Measurements from ENCODE around the gene EML3. TPM values are rescaled to one million over a fixed set of nuclear protein-coding genes. Genes with fewer than 3 reads are reported as not detected.
A peak's percentile ranks its signal among the peaks of the same experiment; 100 is the strongest.
"Not testable (repeated sequence)": the region's sequence is repeated elsewhere in the genome, so short reads cannot be mapped to it uniquely, and the experiment has no call there.

EML3 gene, protein sequence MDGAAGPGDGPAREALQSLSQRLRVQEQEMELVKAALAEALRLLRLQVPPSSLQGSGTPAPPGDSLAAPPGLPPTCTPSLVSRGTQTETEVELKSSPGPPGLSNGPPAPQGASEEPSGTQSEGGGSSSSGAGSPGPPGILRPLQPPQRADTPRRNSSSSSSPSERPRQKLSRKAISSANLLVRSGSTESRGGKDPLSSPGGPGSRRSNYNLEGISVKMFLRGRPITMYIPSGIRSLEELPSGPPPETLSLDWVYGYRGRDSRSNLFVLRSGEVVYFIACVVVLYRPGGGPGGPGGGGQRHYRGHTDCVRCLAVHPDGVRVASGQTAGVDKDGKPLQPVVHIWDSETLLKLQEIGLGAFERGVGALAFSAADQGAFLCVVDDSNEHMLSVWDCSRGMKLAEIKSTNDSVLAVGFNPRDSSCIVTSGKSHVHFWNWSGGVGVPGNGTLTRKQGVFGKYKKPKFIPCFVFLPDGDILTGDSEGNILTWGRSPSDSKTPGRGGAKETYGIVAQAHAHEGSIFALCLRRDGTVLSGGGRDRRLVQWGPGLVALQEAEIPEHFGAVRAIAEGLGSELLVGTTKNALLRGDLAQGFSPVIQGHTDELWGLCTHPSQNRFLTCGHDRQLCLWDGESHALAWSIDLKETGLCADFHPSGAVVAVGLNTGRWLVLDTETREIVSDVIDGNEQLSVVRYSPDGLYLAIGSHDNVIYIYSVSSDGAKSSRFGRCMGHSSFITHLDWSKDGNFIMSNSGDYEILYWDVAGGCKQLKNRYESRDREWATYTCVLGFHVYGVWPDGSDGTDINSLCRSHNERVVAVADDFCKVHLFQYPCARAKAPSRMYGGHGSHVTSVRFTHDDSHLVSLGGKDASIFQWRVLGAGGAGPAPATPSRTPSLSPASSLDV
- total RNA-seq = 100 to 1,000 TPM; 120 to 144 TPM

DNA sequence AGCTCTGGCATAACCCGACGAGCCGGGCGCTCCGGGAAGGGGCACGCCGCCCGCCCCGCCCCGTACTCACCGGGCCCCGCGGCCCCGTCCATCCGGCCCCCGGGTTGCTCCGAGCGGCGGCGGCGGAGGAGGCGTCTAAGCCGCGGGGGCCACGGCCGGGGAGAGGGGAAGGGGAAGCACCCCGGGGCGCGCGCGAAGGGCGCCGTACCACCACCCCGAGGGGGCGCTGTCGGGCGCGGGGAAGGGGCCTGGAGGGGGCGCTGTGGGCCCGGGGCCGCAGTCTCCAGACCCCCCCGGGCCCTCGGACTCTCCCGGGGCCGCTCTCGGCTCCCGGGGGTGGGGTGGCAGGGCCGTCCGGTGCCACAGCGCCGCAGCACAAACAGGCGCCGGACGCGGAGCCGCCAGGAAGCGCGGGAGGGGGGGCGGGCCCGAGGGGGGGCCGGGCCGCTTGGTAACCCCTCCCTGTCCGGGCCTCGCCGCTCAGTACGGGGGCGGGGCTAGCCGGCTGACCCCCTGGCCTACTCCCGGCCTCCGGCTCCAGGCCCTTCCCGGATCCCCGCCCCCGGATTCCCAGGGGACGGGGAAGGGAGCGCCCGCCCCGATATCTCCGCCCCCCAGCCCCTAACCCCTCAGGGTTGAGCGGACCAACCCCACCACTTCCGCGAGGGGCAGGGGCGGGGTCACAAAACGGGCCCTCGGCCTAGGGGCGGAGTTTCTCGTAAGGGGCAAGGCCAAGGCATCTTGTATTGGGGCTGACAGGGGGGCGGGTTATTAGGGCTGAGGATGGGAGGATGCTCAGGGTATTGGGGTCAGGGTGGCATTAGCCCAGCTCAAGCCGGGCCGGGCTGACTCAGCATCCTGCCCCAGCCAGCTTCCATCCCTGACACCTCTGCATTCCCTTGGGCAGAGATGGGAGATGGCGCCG lies at the start of gene EML3, which contains the start of gene ROM1:
TSS of gene EML3 (minus strand) at position 410 of the 925 bp plus-strand sequence. CDS start at position 92, 318 bp downstream.
TSS of gene ROM1 (plus strand) at position 892 of the 925 bp plus-strand sequence. CDS start at position 917, 25 bp downstream.
- no peaks in the 10 kb centered on the region for H3K27me3 Mint-ChIP-seq (ENCODE audit: low read depth)
- H3K4me3 Mint-ChIP-seq = peak within 1 kb of the TSS; percentile 88
- no peaks in the 10 kb centered on the region for H3K9me3 Mint-ChIP-seq (ENCODE audit: insufficient read depth)
- ChIA-PET CTCF (interaction anchor here (0.9 to 4.4 kb wide), 16 partner anchors 10 to 174 kb away, joined by 3 to 24 read pairs (median 6); partner anchors contain the start of genes B3GAT3, C11orf98, CSKMT and LBHD1), POLR2A (interaction anchor here (0.7 to 3.8 kb wide), 17 partner anchors 9 to 645 kb away, joined by 3 to 29 read pairs (median 6); partner anchors contain the start of genes B3GAT3, C11orf98, CSKMT and FTH1)
- peak within 1 kb of the TSS; percentile 96 for H3K27ac Mint-ChIP-seq
- peak; percentile 92 for DNase-seq
- ATAC-seq = peak; percentile 78
- peaks cover 56% of the 10 kb centered on the region for H3K4me1 Mint-ChIP-seq (ENCODE audit: low read depth)
- peaks cover 38% of the 10 kb centered on the region for H3K36me3 Mint-ChIP-seq (ENCODE audit: low read depth)

DNA sequence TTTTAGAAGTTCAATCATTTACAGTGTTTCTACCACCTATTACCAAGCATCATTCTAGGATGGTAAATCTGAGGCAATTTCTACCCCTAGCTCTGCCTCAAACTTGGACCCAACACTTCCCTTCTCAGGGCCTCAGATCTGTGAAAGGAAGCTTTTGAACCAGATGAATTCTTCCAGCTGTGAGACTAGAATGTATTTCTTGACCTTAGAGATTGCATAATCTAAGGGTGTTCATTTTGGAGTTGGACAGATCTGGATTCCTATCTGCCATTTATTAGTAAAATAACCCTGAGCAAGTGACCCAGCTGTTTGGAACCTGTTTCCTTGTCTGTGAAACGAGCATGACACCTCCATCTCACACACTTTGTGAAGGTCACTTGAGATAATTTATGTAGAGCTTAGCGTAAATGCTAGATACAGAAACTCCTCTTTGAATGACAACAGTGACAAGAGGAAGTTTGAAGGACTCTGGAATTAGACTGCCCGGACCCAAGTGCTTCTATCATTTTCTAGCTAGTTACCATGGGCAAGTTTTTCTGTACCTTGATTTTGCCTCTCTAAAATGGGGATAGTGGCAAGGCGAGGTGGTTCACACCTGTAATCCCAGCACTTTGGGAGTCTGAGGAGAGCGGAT lies 44.3 kb upstream of the EML3 start:
- H3K27me3 Mint-ChIP-seq (ENCODE audit: low read depth) = no peaks in the 10 kb centered on the region
- ATAC-seq (no peak), DNase-seq (no peak)
- H3K27ac Mint-ChIP-seq = peak overlapping the region; percentile 26
- H3K36me3 Mint-ChIP-seq (ENCODE audit: low read depth) = peaks cover 7% of the 10 kb centered on the region
- H3K4me3 Mint-ChIP-seq = no peak overlapping the region
- H3K9me3 Mint-ChIP-seq (ENCODE audit: insufficient read depth) = no peaks in the 10 kb centered on the region
- H3K4me1 Mint-ChIP-seq (ENCODE audit: low read depth) = peaks cover 19% of the 10 kb centered on the region
- CTCF ChIA-PET = interaction anchor here (0.7 to 1.4 kb wide), 6 partner anchors 11 to 232 kb away, joined by 3 to 5 read pairs (median 4); no protein-coding TSS in a partner anchor
- POLR2A ChIA-PET = interaction anchor here (0.6 to 4.1 kb wide), 5 partner anchors 8 to 64 kb away, joined by 3 to 62 read pairs (median 7); partner anchors contain the start of genes C11orf98, CSKMT and GANAB

GRCh38 chr11:62654297-62654696 lies 41.7 kb upstream of the EML3 start:
- Mint-ChIP-seq H3K27me3 (ENCODE audit: low read depth) (no peaks in the 10 kb centered on the region), H3K27ac (peak overlapping the region; percentile 57), H3K36me3 (ENCODE audit: low read depth) (peaks cover 12% of the 10 kb centered on the region), H3K4me1 (ENCODE audit: low read depth) (peaks cover 26% of the 10 kb centered on the region), H3K4me3 (peak overlapping the region; percentile 23), H3K9me3 (ENCODE audit: insufficient read depth) (no peaks in the 10 kb centered on the region)
- POLR2A ChIA-PET = interaction anchor here (0.7 to 4.1 kb wide), 5 partner anchors 11 to 33 kb away, joined by 3 to 62 read pairs (median 3); partner anchors contain the start of genes B3GAT3, C11orf98 and CSKMT
- CTCF ChIA-PET = interaction anchor here (1.8 to 2.3 kb wide), 3 partner anchors 10 to 40 kb away, joined by 5 to 15 read pairs (median 11); partner anchors contain the start of genes C11orf98, CSKMT, LBHD1 and UQCC3
- ATAC-seq = no peak
- no peak for DNase-seq

DNA sequence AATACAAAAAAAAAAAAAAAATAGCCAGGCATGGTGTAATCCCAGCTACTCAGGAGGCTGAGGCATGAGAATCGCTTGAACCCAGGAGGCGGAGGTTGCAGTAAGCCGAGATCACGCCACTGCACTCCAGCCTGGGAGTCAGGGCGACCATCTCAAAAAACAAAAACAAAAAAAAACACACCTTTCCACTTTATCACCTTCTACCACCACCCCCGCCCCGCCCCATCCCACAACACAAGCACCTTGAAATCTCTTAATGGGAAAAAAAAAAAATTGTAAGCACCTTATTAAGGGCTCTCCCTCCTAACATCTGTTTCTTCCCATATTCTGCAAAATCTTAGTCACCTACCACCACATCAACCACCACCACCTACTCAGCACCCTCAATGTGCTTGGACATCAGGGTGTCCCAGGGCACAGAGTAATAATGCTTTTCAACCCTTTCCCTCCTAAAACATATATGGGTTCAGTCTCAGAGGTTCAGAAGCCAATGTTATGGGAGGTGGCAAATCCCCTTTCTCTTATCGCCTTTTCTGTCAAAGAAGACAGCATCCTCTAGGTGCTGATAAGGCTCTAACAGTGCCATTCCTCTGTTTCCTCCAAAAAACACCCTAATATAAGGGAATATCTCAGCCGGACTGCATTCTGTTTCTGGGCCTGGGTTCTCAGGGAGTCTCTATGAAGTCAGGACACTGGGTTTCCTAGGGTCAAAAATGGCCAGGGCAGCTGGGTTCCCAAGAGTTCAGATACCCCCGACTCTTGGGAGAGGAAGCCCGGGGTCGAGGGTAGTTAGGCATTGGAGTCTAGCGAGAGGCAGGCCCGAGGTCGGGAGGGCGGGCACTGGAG lies 39.8 kb upstream of the EML3 start:
- Mint-ChIP-seq H3K4me3 (peak overlapping the region; percentile 87), H3K36me3 (ENCODE audit: low read depth) (peaks cover 25% of the 10 kb centered on the region), H3K27me3 (ENCODE audit: low read depth) (no peaks in the 10 kb centered on the region), H3K9me3 (ENCODE audit: insufficient read depth) (no peaks in the 10 kb centered on the region), H3K4me1 (ENCODE audit: low read depth) (peaks cover 26% of the 10 kb centered on the region), H3K27ac (peak overlapping the region; percentile 91)
- ChIA-PET POLR2A (interaction anchor here (0.6 to 2.1 kb wide), 23 partner anchors 9 to 189 kb away, joined by 3 to 27 read pairs (median 5); partner anchors contain the start of genes B3GAT3, C11orf98, CSKMT and HNRNPUL2), CTCF (interaction anchor here (1.0 to 1.4 kb wide), 5 partner anchors 8 to 258 kb away, joined by 3 to 10 read pairs (median 4); partner anchors contain the start of genes C11orf98, CSKMT and TUT1)
- DNase-seq (no peak), ATAC-seq (peak; percentile 7)

GRCh38 chr11:62650283-62650682 lies 37.7 kb upstream of the EML3 start:
- not testable (repeated sequence) for H3K9me3 Mint-ChIP-seq (ENCODE audit: insufficient read depth); ATAC-seq; H3K4me3 Mint-ChIP-seq; DNase-seq; H3K27ac Mint-ChIP-seq; H3K27me3 Mint-ChIP-seq (ENCODE audit: low read depth)
- Mint-ChIP-seq H3K36me3 (ENCODE audit: low read depth) (peaks cover 33% of the 10 kb centered on the region), H3K4me1 (ENCODE audit: low read depth) (peaks cover 34% of the 10 kb centered on the region)
- POLR2A ChIA-PET = interaction anchor here (1.1 to 8.9 kb wide), 2 partner anchors 15 to 58 kb away, joined by 3 to 76 read pairs; partner anchors contain the start of genes C11orf98, CSKMT and GNG3
- CTCF ChIA-PET = interaction anchor here (1.0 to 1.4 kb wide), 3 partner anchors 15 to 58 kb away, joined by 3 read pairs; partner anchors contain the start of genes C11orf98 and CSKMT

GRCh38 chr11:62649486-62649885 lies 36.9 kb upstream of the EML3 start:
- peaks cover 37% of the 10 kb centered on the region for H3K36me3 Mint-ChIP-seq (ENCODE audit: low read depth)
- ChIA-PET POLR2A (interaction anchor here (1.1 to 8.9 kb wide), 4 partner anchors 16 to 191 kb away, joined by 3 to 76 read pairs (median 7); partner anchors contain the start of genes C11orf98, CSKMT, EML3 and LBHD1), CTCF (interaction anchor here (1.0 to 1.6 kb wide), 2 partner anchors 56 to 157 kb away, joined by 3 read pairs; no protein-coding TSS in a partner anchor)
- no peak for DNase-seq
- no peaks in the 10 kb centered on the region for H3K9me3 Mint-ChIP-seq (ENCODE audit: insufficient read depth)
- H3K27ac Mint-ChIP-seq = no peak overlapping the region
- no peak overlapping the region for H3K4me3 Mint-ChIP-seq
- no peak for ATAC-seq
- peaks cover 37% of the 10 kb centered on the region for H3K4me1 Mint-ChIP-seq (ENCODE audit: low read depth)
- H3K27me3 Mint-ChIP-seq (ENCODE audit: low read depth) = no peaks in the 10 kb centered on the region

DNA sequence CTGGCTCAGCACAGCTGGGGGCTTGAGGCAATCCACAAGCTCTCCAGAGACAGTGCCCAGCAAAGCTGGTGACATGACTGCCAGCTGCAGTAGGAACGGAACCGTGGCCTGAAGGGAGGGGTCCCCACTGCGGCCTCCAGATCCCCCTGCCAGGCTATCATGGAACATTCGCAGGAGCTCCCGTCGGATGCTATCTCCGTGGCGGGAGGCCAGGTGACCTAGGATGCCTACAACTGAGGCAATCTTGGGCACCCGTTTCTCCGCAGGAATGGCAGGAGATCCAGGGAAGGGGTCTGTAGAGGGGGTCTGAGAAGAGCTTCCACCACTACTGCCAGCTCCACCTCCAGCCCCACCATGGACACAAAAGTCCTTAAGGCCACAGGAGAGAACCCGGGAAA lies 36.4 kb upstream of the EML3 start:
- Mint-ChIP-seq H3K9me3 (ENCODE audit: insufficient read depth) (no peaks in the 10 kb centered on the region), H3K4me1 (ENCODE audit: low read depth) (peaks cover 35% of the 10 kb centered on the region), H3K27ac (no peak overlapping the region), H3K27me3 (ENCODE audit: low read depth) (no peaks in the 10 kb centered on the region), H3K4me3 (no peak overlapping the region), H3K36me3 (ENCODE audit: low read depth) (peaks cover 42% of the 10 kb centered on the region)
- POLR2A ChIA-PET = interaction anchor here (1.1 to 8.9 kb wide), 5 partner anchors 16 to 192 kb away, joined by 3 to 76 read pairs (median 5); partner anchors contain the start of genes B3GAT3, C11orf98, CSKMT and EML3
- ATAC-seq = no peak
- CTCF ChIA-PET = interaction anchor here (1.0 to 1.6 kb wide), 2 partner anchors 56 to 157 kb away, joined by 3 read pairs; no protein-coding TSS in a partner anchor
- DNase-seq = no peak

GRCh38 chr11:62648185-62648966 lies 35.8 kb upstream of the EML3 start:
- H3K4me1 Mint-ChIP-seq (ENCODE audit: low read depth) = peaks cover 32% of the 10 kb centered on the region
- no peaks in the 10 kb centered on the region for H3K27me3 Mint-ChIP-seq (ENCODE audit: low read depth)
- H3K4me3 Mint-ChIP-seq = no peak overlapping the region
- POLR2A ChIA-PET = interaction anchor here (0.7 to 8.9 kb wide), 7 partner anchors 17 to 193 kb away, joined by 3 to 76 read pairs (median 3); partner anchors contain the start of genes B3GAT3, C11orf98, CSKMT and EML3
- CTCF ChIA-PET = interaction anchor here (1.6 kb wide), 1 partner anchor 55 kb away, joined by 3 read pairs; no protein-coding TSS in a partner anchor
- peak overlapping the region; percentile 43 for H3K27ac Mint-ChIP-seq
- no peak for DNase-seq
- no peaks in the 10 kb centered on the region for H3K9me3 Mint-ChIP-seq (ENCODE audit: insufficient read depth)
- H3K36me3 Mint-ChIP-seq (ENCODE audit: low read depth) = peaks cover 43% of the 10 kb centered on the region
- ATAC-seq = no peak

Data from activated CD8-positive, alpha-beta T cell treated with anti-CD3 and anti-CD28 coated beads, Interleukin-2, amount 10 ng/mL, durations not matched to agents 7 days and 5 days (primary cell).